Neuronal stem cell (in vitro differentiated cells): ENCODE results near the gene TMEM72.

Experiments used
- DNase-seq: peaks from one replicate; pipeline ENCODE4 v3.0.0-alpha.2; 2013; ENCODE audit warnings: low spot score
- H2AFZ ChIP-seq: one replicate; pipeline ENCODE4 v1.6.1; 2013; ENCODE audit warnings: mild to moderate bottlenecking, low read length, inconsistent platforms
- H2AK5ac ChIP-seq: 2 replicates; pipeline ENCODE4 v1.6.1; 2013; ENCODE audit warnings: low read depth, mild to moderate bottlenecking, inconsistent platforms, low read length, moderate library complexity, mixed read lengths
- H2BK120ac ChIP-seq: 2 replicates; pipeline ENCODE4 v1.6.1; 2013; ENCODE audit warnings: low read depth, mild to moderate bottlenecking, inconsistent platforms, low read length, moderate library complexity, mixed read lengths
- H2BK12ac ChIP-seq: one replicate; pipeline ENCODE4 v1.6.1; 2013; ENCODE audit warnings: low read length, inconsistent platforms
- H2BK15ac ChIP-seq: 2 replicates; pipeline ENCODE4 v1.6.1; 2013; ENCODE audit warnings: mild to moderate bottlenecking, low read length, inconsistent platforms, mixed read lengths
- H2BK5ac ChIP-seq: one replicate; pipeline ENCODE4 v1.6.1; 2013; ENCODE audit warnings: inconsistent platforms, mild to moderate bottlenecking, low read length, moderate library complexity
- H3K14ac ChIP-seq: one replicate; pipeline ENCODE4 v1.6.1; 2013; ENCODE audit warnings: low read length, inconsistent platforms
- H3K18ac ChIP-seq: 2 replicates; pipeline ENCODE4 v1.6.1; 2013; ENCODE audit warnings: low read length, inconsistent platforms
- H3K23ac ChIP-seq: 2 replicates; pipeline ENCODE4 v1.6.1; 2013; ENCODE audit warnings: low read depth, mild to moderate bottlenecking, mixed read lengths, low read length, inconsistent platforms; ENCODE audit not compliant: poor library complexity
- H3K27ac ChIP-seq: replicated peaks from 3 replicates; pipeline ENCODE4 v1.5.1; 2013; ENCODE audit warnings: low read length, inconsistent platforms
- H3K27me3 ChIP-seq, 3 experiments: 2 replicates each; pipeline ENCODE4 v1.6.1; 2013; ENCODE audit warnings: low read length in 3 of 3, mild to moderate bottlenecking in 2 of 3, inconsistent platforms in 1 of 3, low read depth in 1 of 3, mixed read lengths in 1 of 3, moderate library complexity in 1 of 3; ENCODE audit not compliant: control insufficient read depth in 3 of 3, insufficient read depth in 3 of 3
- H3K36me3 ChIP-seq, 2 donors: replicated peaks in 1 of 2; 2 replicates each; pipeline ENCODE4 v1.6.1; 2013; ENCODE audit warnings: low read length in 2 of 2; ENCODE audit not compliant: control insufficient read depth in 2 of 2, insufficient read depth in 2 of 2
- H3K4ac ChIP-seq: 2 replicates; pipeline ENCODE4 v1.6.1; 2013; ENCODE audit warnings: inconsistent platforms, mild to moderate bottlenecking, low read length, moderate library complexity
- H3K4me1 ChIP-seq, 2 donors: 1 replicate in 1 of 2; 2 replicates in 1 of 2; pipeline ENCODE4 v1.6.1; 2013; ENCODE audit warnings: low read length in 2 of 2, low read depth in 1 of 2; ENCODE audit not compliant: control insufficient read depth in 2 of 2, insufficient read depth in 1 of 2
- H3K4me2 ChIP-seq: one replicate; pipeline ENCODE4 v1.6.1; 2013; ENCODE audit warnings: mild to moderate bottlenecking, low read length, inconsistent platforms; ENCODE audit not compliant: insufficient read depth, poor library complexity, severe bottlenecking
- H3K4me3 ChIP-seq, 2 donors: 2 replicates each; pipeline ENCODE4 v1.5.1; 2013; ENCODE audit warnings: low read length in 2 of 2, mild to moderate bottlenecking in 2 of 2, inconsistent platforms in 1 of 2, moderate library complexity in 1 of 2
- H3K79me1 ChIP-seq: one replicate; pipeline ENCODE4 v1.6.1; 2013; ENCODE audit warnings: low read depth, mild to moderate bottlenecking, inconsistent platforms, low read length, moderate library complexity
- H3K9ac ChIP-seq: one replicate; pipeline ENCODE4 v1.6.1; 2013; ENCODE audit warnings: mild to moderate bottlenecking, low read depth, low read length, inconsistent platforms; ENCODE audit not compliant: poor library complexity
- H3K9me3 ChIP-seq, 2 donors: replicated peaks in 1 of 2; 2 replicates each; pipeline versions ENCODE3 to v1.6.1; 2013; ENCODE audit warnings: low read length in 2 of 2, mild to moderate bottlenecking in 2 of 2, inconsistent platforms in 1 of 2, low read depth in 1 of 2, mixed read lengths in 1 of 2, moderate library complexity in 1 of 2; ENCODE audit not compliant: control insufficient read depth in 2 of 2, insufficient read depth in 1 of 2
- H4K8ac ChIP-seq: one replicate; pipeline ENCODE4 v1.6.1; 2013; ENCODE audit warnings: low read depth, mild to moderate bottlenecking, inconsistent platforms, low read length, moderate library complexity
- H4K91ac ChIP-seq: one replicate; pipeline ENCODE4 v1.6.1; 2013; ENCODE audit warnings: low read length, low read depth, mild to moderate bottlenecking, inconsistent platforms; ENCODE audit not compliant: poor library complexity
- WGBS, 2 donors: extraction: QIAGEN DNeasy Blood & Tissue Kit; methylation state at CpG; one replicate each; pipeline ENCODE4 v1.1.7; 2013; ENCODE audit warnings: missing lambda C conversion rate in 2 of 2, mixed read lengths in 1 of 2; ENCODE audit not compliant: insufficient read length in 2 of 2, insufficient replicate concordance in 1 of 2; ENCODE audit errors: extremely low coverage in 2 of 2; 5-methylcytosine and 5-hydroxymethylcytosine counted together

TMEM72 gene

GRCh38 chr10:44965104-44965503 is 54.0 kb downstream of the TMEM72 start:
- no peak overlapping the region for H2BK15ac ChIP-seq
- no peak overlapping the region for H3K4me2 ChIP-seq
- no CpG with 5 or more reads among the region's 1 CpG for WGBS, 2 donors
- H2BK120ac ChIP-seq, result no peak overlapping the region
- H4K91ac ChIP-seq, result no peak overlapping the region
- H3K4me3 ChIP-seq, result no peak overlapping the region
- H2AFZ ChIP-seq, result peak overlapping the region; percentile 83
- H2AK5ac ChIP-seq, result no peak overlapping the region
- no peaks in the 10 kb centered on the region for H3K9me3 ChIP-seq
- H2BK12ac ChIP-seq, result no peak overlapping the region
- H4K8ac ChIP-seq, result no peak overlapping the region
- H3K9ac ChIP-seq, result no peak overlapping the region
- no peak for DNase-seq
- no peaks in the 10 kb centered on the region for H3K79me1 ChIP-seq
- no peak overlapping the region for H3K4ac ChIP-seq
- peaks cover 0 to 2% (median 0%) of the 10 kb centered on the region in 3 experiments for H3K27me3 ChIP-seq
- H3K36me3 ChIP-seq, result peaks cover 0 to 2% of the 10 kb centered on the region in 2 donors
- peak overlapping the region; percentile 10 for H2BK5ac ChIP-seq
- H3K14ac ChIP-seq, result no peak overlapping the region
- H3K27ac ChIP-seq, result peak overlapping the region; percentile 95
- H3K18ac ChIP-seq, result no peak overlapping the region
- no peak overlapping the region for H3K23ac ChIP-seq
- H3K4me1 ChIP-seq, result peaks cover 39% of the 10 kb centered on the region in 2 donors

- no peak overlapping the region for H2BK5ac ChIP-seq
- H3K36me3 ChIP-seq, result peaks cover 0 to 2% of the 10 kb centered on the region in 2 donors
- H4K8ac ChIP-seq, result no peak overlapping the region
- no peaks in the 10 kb centered on the region for H3K27me3 ChIP-seq
- H3K9me3 ChIP-seq, result no peaks in the 10 kb centered on the region
- no peak overlapping the region for H2BK120ac ChIP-seq
- no peak overlapping the region for H3K23ac ChIP-seq
- no peak overlapping the region for H3K4ac ChIP-seq
- no peak overlapping the region for H3K27ac ChIP-seq
- peaks cover 35% of the 10 kb centered on the region in 2 donors for H3K4me1 ChIP-seq
- no CpG with 5 or more reads among the region's 6 CpGs for WGBS, 2 donors
- no peak overlapping the region for H3K9ac ChIP-seq
- H2BK12ac ChIP-seq, result no peak overlapping the region
- H3K4me2 ChIP-seq, result no peak overlapping the region
- DNase-seq, result no peak
- H2AFZ ChIP-seq, result no peak overlapping the region
- no peak overlapping the region for H4K91ac ChIP-seq
- H3K18ac ChIP-seq, result peak overlapping the region; percentile 53
- no peak overlapping the region for H2BK15ac ChIP-seq
- H3K14ac ChIP-seq, result no peak overlapping the region
- H3K79me1 ChIP-seq, result no peaks in the 10 kb centered on the region
- H3K4me3 ChIP-seq, result no peak overlapping the region
- peak overlapping the region; percentile 23 for H2AK5ac ChIP-seq
These were observed 54.5 kb downstream of the TMEM72 start for GRCh38 chr10:44965651-44966097.

DNA sequence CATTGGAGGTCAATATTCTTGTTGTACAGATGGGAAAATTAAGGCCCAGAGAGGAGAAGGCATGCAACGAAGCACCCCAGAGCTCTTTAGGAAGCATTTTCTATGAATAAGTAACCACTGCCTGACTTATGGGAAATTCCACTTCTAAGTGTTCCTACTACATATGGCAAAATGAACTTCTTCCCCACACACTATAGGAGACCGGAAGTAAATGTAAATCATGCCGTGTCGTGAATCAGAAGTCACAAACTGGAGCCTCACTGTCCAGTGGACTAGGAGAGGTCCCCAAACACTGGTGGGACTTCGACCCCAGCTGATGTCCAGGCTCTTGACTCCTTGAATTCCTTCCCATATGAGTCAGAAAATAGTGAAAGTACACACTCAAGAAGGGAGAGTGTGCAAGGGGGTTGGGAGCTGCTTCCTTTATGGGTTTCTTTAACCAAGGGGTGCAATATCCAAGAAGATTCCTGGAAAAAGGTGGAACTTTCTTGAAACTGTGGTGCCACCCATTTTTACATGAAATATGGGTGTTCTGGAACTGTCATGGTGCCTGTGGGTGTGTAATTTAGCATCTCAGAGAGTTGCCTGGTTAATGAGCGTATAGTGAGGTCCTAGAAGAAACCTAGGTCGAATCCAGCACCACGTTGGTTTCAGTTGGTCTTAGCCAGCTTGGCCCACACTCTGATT is 55.1 kb downstream of the TMEM72 start:
- Histone ChIP-seq H3K27ac (no peak overlapping the region), H2AK5ac (no peak overlapping the region), H3K14ac (no peak overlapping the region), H3K27me3 (no peaks in the 10 kb centered on the region), H2BK12ac (peak overlapping the region; percentile 17), H4K91ac (no peak overlapping the region), H2AFZ (no peak overlapping the region), H3K23ac (no peak overlapping the region), H3K36me3 (peaks cover 0 to 2% of the 10 kb centered on the region in 2 donors), H4K8ac (no peak overlapping the region), H2BK120ac (no peak overlapping the region), H3K9me3 (no peaks in the 10 kb centered on the region), H3K4me2 (no peak overlapping the region), H3K9ac (no peak overlapping the region), H3K79me1 (no peaks in the 10 kb centered on the region), H3K4me3 (no peak overlapping the region), H2BK5ac (no peak overlapping the region), H3K18ac (no peak overlapping the region), H3K4me1 (peaks cover 29 to 34% of the 10 kb centered on the region in 2 donors), H2BK15ac (no peak overlapping the region), H3K4ac (no peak overlapping the region)
- no CpG with 5 or more reads among the region's 8 CpGs for WGBS, 2 donors
- no peak for DNase-seq

GRCh38 chr10:44966816-44967509 is 55.8 kb downstream of the TMEM72 start:
- H4K91ac ChIP-seq, result no peak overlapping the region
- H2BK5ac ChIP-seq, result no peak overlapping the region
- no peak overlapping the region for H3K27ac ChIP-seq
- no peak overlapping the region for H2AFZ ChIP-seq
- H3K36me3 ChIP-seq, result peaks cover 0 to 2% of the 10 kb centered on the region in 2 donors
- H3K27me3 ChIP-seq, result no peaks in the 10 kb centered on the region
- no peak overlapping the region for H3K9ac ChIP-seq
- H3K9me3 ChIP-seq, result no peaks in the 10 kb centered on the region
- no peak overlapping the region for H3K4ac ChIP-seq
- no peak for DNase-seq
- no peak overlapping the region for H3K14ac ChIP-seq
- peak overlapping the region; percentile 10 for H2AK5ac ChIP-seq
- no peak overlapping the region for H2BK12ac ChIP-seq
- no peak overlapping the region for H3K23ac ChIP-seq
- H3K4me1 ChIP-seq, result peaks cover 25 to 34% of the 10 kb centered on the region in 2 donors
- H3K4me3 ChIP-seq, result no peak overlapping the region
- no peak overlapping the region for H2BK120ac ChIP-seq
- no peak overlapping the region for H3K4me2 ChIP-seq
- H2BK15ac ChIP-seq, result no peak overlapping the region
- H3K79me1 ChIP-seq, result no peaks in the 10 kb centered on the region
- peak overlapping the region; percentile 24 for H3K18ac ChIP-seq
- no peak overlapping the region for H4K8ac ChIP-seq
- WGBS, 2 donors, result no CpG with 5 or more reads among the region's 8 CpGs
